SK-N-SH treated with all-trans-retinoic acid at 6 μM for 48 hours (cell line): ENCODE results near the gene MAB21L4.

ENCODE experiments used
- TOX ChIP-seq: fragments of 250-450 bp; sonication (Bioruptor Pico); IDR thresholded peaks from 2 replicates; pipeline ENCODE4 v1.8.0; 2021; ENCODE audit warnings: mild to moderate bottlenecking, moderate library complexity, borderline replicate concordance
- ZFP3 ChIP-seq: fragments of 250-450 bp; sonication (Bioruptor Pico); IDR thresholded peaks from 2 replicates; pipeline ENCODE4 v1.5.0; 2020; ENCODE audit warnings: mild to moderate bottlenecking, moderate library complexity
- ZNF8 ChIP-seq: fragments of 450-650 bp; formaldehyde crosslinking; IDR thresholded peaks from 2 replicates; pipeline ENCODE4 v1.5.0; 2020; ENCODE audit warnings: mild to moderate bottlenecking, moderate library complexity

DNA sequence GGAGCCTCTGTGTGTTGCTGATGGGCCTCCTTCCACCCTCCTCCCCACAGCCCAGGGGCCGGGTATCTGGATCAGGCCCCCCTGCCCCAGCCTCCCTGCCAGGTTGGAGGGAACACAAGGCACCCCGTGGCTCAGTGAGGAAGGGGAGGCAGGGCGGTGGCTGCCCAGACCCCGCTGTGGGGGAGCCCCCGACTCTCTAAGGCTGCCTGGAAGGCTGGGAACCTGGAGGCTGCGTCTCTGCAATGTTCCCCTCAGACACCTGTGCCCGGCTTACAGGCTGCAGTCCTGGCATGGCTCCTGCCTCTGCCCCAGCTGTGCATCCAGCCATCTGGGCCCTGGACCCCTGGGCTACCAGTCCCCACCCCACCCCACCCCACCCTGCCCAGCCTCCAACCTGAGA is 438 bp upstream of the MAB21L4 start:
- TF ChIP-seq ZFP3 (CRISPR knock-in tag) (no peak), ZNF8 (no peak), TOX (CRISPR knock-in tag) (no peak)
